Endothelial cell of umbilical vein (primary cell): ENCODE results near the gene GALNT12. TPM values are rescaled to one million over a fixed set of nuclear protein-coding genes. Genes with fewer than 3 reads are reported as not detected.

Experiments used
- BruUV-seq: library from RNA; stranded (reverse); fragments of 400-500 nt; replicated peaks from 2 replicates; lab custom pipeline; 2021; lab: Mats Ljungman, UMichigan
- CTCF ChIA-PET: fragments of 300-600, 350-600 bp; sonication (Branson Sonifier 250); formaldehyde crosslinking; loops from one replicate; lab custom pipeline; 2021; ENCODE audit warnings: antibody characterized with exemption, inconsistent platforms; lab: Charles Lee
- POLR2A ChIA-PET: fragments of 300-600, 350-600 bp; sonication (Branson Sonifier 250); formaldehyde crosslinking; loops from one replicate; lab custom pipeline; 2021; ENCODE audit warnings: antibody characterized with exemption, inconsistent platforms; lab: Charles Lee
- DNase-seq: peaks from one replicate; pipeline ENCODE4 v3.0.0-alpha.2; 2011; ENCODE audit warnings: low read depth, low spot score
- FAIRE-seq: peaks from 2 replicates; lab custom pipeline; 2011; peaks lifted over from hg19 to GRCh38; lab: Jason Lieb, UNC
- H2AFZ ChIP-seq: 2 replicates; pipeline ENCODE4 v1.6.0; 2012; ENCODE audit warnings: low read depth, low read length, control low read depth, inconsistent platforms
- H3K27ac ChIP-seq: 2 replicates; pipeline ENCODE4 v1.5.1; 2011; ENCODE audit warnings: low read depth, mild to moderate bottlenecking, control low read depth, low read length, moderate library complexity; ENCODE audit not compliant: insufficient read depth
- H3K27me3 ChIP-seq, 2 experiments: 2 replicates each; pipeline versions ENCODE4 v1.6.0 to v1.6.1; 2011; ENCODE audit warnings: low read length in 2 of 2, mixed read lengths in 1 of 2; ENCODE audit not compliant: control insufficient read depth in 2 of 2, insufficient read depth in 2 of 2
- H3K36me3 ChIP-seq, 2 experiments: 2 replicates in 1 of 2; 3 replicates in 1 of 2; pipeline ENCODE4 v1.5.1; 2011; ENCODE audit warnings: low read length in 2 of 2, mild to moderate bottlenecking in 1 of 2, moderate library complexity in 1 of 2; ENCODE audit not compliant: control insufficient read depth in 2 of 2, insufficient read depth in 2 of 2; ENCODE audit errors: extremely low read depth in 1 of 2
- H3K4me1 ChIP-seq: 3 replicates; pipeline ENCODE4 v1.5.1; 2011; ENCODE audit warnings: mild to moderate bottlenecking, low read length; ENCODE audit not compliant: control insufficient read depth, insufficient read depth; ENCODE audit errors: extremely low read depth
- H3K4me2 ChIP-seq: 2 replicates; pipeline ENCODE4 v1.6.1; 2011; ENCODE audit warnings: low read length, control low read depth, mixed read lengths; ENCODE audit not compliant: insufficient read depth
- H3K4me3 ChIP-seq, 3 experiments: fragments of 200-600 bp in 1 of 3; sonication (generic), shearing (Covaris generic) in 1 of 3; replicated peaks in 1 of 3; 2 replicates each; pipeline ENCODE4 v1.5.1; 2011 to 2016; ENCODE audit warnings: control low read depth in 3 of 3, low read length in 3 of 3, mild to moderate bottlenecking in 2 of 3, inconsistent platforms in 1 of 3, low read depth in 1 of 3, moderate library complexity in 1 of 3; ENCODE audit not compliant: insufficient read depth in 1 of 3
- H3K79me2 ChIP-seq: 2 replicates; pipeline ENCODE4 v1.6.0; 2012; ENCODE audit warnings: low read length, inconsistent platforms; ENCODE audit not compliant: control insufficient read depth, insufficient read depth
- H3K9ac ChIP-seq: replicated peaks from 2 replicates; pipeline ENCODE3; 2011; ENCODE audit warnings: low read length, control low read depth; ENCODE audit not compliant: insufficient read depth; ENCODE audit errors: extremely low read depth
- H3K9me1 ChIP-seq: replicated peaks from 3 replicates; pipeline ENCODE4 v1.6.0; 2011; ENCODE audit warnings: mild to moderate bottlenecking, low read length; ENCODE audit not compliant: control insufficient read depth, insufficient read depth; ENCODE audit errors: extremely low read depth
- H3K9me3 ChIP-seq: replicated peaks from 2 replicates; pipeline ENCODE4 v1.5.1; 2012; ENCODE audit warnings: low read length, inconsistent platforms; ENCODE audit not compliant: control insufficient read depth, insufficient read depth
- H4K20me1 ChIP-seq: replicated peaks from 2 replicates; pipeline ENCODE3; 2011; ENCODE audit warnings: mild to moderate bottlenecking, low read length; ENCODE audit not compliant: control insufficient read depth, insufficient read depth; ENCODE audit errors: extremely low read depth
- EZH2 ChIP-seq: IDR thresholded peaks from 2 replicates; pipeline ENCODE4 v1.6.1; 2012; ENCODE audit warnings: borderline replicate concordance, low read depth, mild to moderate bottlenecking, moderate library complexity, low read length, inconsistent platforms; ENCODE audit not compliant: severe bottlenecking
- FOS ChIP-seq: IDR thresholded peaks from 2 replicates; pipeline ENCODE4 v1.6.1; 2011; ENCODE audit warnings: mild to moderate bottlenecking, low read length, moderate library complexity, borderline replicate concordance; ENCODE audit not compliant: insufficient read depth
- GATA2 ChIP-seq: IDR thresholded peaks from 2 replicates; pipeline ENCODE4 v1.7.0; 2011; ENCODE audit warnings: low read depth, mild to moderate bottlenecking, moderate library complexity, mixed read lengths, low read length; ENCODE audit not compliant: insufficient read length, insufficient read depth
- JUN ChIP-seq: IDR thresholded peaks from 2 replicates; pipeline ENCODE4 v1.6.1; 2011; ENCODE audit warnings: borderline replicate concordance, low read depth; ENCODE audit not compliant: insufficient read length, insufficient read depth
- MYC ChIP-seq: IDR thresholded peaks from one replicate; pipeline ENCODE4 v1.6.1; 2011; ENCODE audit warnings: mild to moderate bottlenecking, low read depth, low read length
- POLR2A ChIP-seq: IDR thresholded peaks from 2 replicates; pipeline ENCODE4 v1.6.1; 2012; ENCODE audit warnings: low read depth, mild to moderate bottlenecking, control low read depth, low read length
- POLR2AphosphoS5 ChIP-seq: IDR thresholded peaks from 2 replicates; pipeline ENCODE4 v1.6.1; 2012; ENCODE audit warnings: low read depth, mild to moderate bottlenecking, control low read depth, low read length, moderate library complexity; ENCODE audit not compliant: insufficient read depth
- dilution Hi-C: fragments of 300-500 bp; cut with MboI; formaldehyde crosslinking; loops from one replicate; pipeline ENCODE4 v1.15.0; 2019; ENCODE audit warnings: low sequenced_read_pairs; ENCODE audit not compliant: extremely low pct_ligation_motif_present
- intact Hi-C: fragments of 100-400 bp; cut with micrococcal nuclease; formaldehyde crosslinking; loops from one replicate; pipeline ENCODE4 v1.10.0; 2022
- polyA plus RNA-seq, 4 experiments: library from polyadenylated mRNA; depleted of rRNA in 3 of 4; stranded (reverse) in 3 of 4; unstranded in 1 of 4; fragments of >200 nt; gene quantifications; 2 replicates each; pipeline versions ENCODE4 v1.2.1 to v1.2.3, GENCODE V29; 2011 to 2012; ENCODE audit warnings: missing spikeins in 1 of 4
- total RNA-seq: library from RNA; stranded (reverse); gene quantifications from 2 replicates; pipeline ENCODE4 v1.2.3, GENCODE V29; 2021
- TF ChIP-seq, protein P1 (sequence below), 2 donors: IDR thresholded peaks; 1 replicate in 1 of 2; 2 replicates in 1 of 2; pipeline ENCODE4 v1.5.1; 2011; ENCODE audit warnings: low read length in 2 of 2, mild to moderate bottlenecking in 2 of 2, moderate library complexity in 2 of 2, control low read depth in 1 of 2, inconsistent platforms in 1 of 2, low read depth in 1 of 2; ENCODE audit not compliant: insufficient read depth in 1 of 2; ENCODE audit errors: extremely low read depth in 1 of 2
- TF ChIP-seq, protein P2 (sequence below): IDR thresholded peaks from 2 replicates; pipeline ENCODE4 v1.6.1; 2011; ENCODE audit not compliant: insufficient read depth, insufficient read length

The GALNT12 gene
- total and polyA plus RNA-seq, 2 donors (not counting 3 experiments of a cell fraction or from before 2014, with no cell fraction given): 0.26 to 0.44 TPM

DNA sequence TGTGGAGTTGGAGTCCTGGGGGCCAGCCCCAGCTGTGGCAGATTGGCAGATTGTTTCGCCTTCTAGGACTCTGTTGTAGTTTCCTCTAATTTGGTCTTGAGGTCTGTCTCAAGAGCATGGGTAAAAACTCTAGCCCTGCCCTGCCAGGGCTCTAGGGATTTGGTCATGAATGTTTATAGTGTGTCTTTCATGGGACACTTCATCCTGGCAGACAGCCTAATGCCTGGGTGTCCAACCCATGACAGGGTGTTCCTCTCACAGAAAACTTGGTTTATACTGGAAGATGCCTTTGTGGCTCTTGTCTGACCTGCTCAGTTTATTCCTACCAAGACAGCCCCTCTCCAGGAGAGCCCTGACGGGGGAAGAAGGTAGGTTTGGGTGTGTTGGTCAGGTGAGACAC is 45.5 kb downstream of the GALNT12 start:
- intact Hi-C loops (no loop called here), dilution Hi-C loops (no loop called here)
- H3K4me1 ChIP-seq: no peaks in the 10 kb centered on the region
- H3K9ac ChIP-seq: no peak overlapping the region
- CTCF ChIA-PET: interaction anchor here (1.6 kb wide), 2 partner anchors 8 to 149 kb away, joined by 4 to 5 read pairs; no protein-coding TSS in a partner anchor
- no peaks in the 10 kb centered on the region for H4K20me1 ChIP-seq
- no peak for FAIRE-seq
- H3K9me1 ChIP-seq: no peaks in the 10 kb centered on the region
- no peak for DNase-seq
- POLR2A ChIA-PET: no interaction called here
- no peak overlapping the region for H2AFZ ChIP-seq
- no peak overlapping the region for H3K4me2 ChIP-seq
- H3K27me3 ChIP-seq: no peaks in the 10 kb centered on the region
- BruUV-seq: no TSS peak
- H3K4me3 ChIP-seq: no peak overlapping the region
- H3K9me3 ChIP-seq: no peaks in the 10 kb centered on the region
- TF ChIP-seq, protein P1, sequence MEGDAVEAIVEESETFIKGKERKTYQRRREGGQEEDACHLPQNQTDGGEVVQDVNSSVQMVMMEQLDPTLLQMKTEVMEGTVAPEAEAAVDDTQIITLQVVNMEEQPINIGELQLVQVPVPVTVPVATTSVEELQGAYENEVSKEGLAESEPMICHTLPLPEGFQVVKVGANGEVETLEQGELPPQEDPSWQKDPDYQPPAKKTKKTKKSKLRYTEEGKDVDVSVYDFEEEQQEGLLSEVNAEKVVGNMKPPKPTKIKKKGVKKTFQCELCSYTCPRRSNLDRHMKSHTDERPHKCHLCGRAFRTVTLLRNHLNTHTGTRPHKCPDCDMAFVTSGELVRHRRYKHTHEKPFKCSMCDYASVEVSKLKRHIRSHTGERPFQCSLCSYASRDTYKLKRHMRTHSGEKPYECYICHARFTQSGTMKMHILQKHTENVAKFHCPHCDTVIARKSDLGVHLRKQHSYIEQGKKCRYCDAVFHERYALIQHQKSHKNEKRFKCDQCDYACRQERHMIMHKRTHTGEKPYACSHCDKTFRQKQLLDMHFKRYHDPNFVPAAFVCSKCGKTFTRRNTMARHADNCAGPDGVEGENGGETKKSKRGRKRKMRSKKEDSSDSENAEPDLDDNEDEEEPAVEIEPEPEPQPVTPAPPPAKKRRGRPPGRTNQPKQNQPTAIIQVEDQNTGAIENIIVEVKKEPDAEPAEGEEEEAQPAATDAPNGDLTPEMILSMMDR (IDR thresholded peaks at IDR 0.05; ENCODE audit: extremely low read depth in 1 of 2, insufficient read depth in 1 of 2, low read depth in 1 of 2, low read length in 2 of 2): no peak
- TF ChIP-seq GATA2 (no peak), POLR2A (no peak), MYC (no peak), POLR2AphosphoS5 (no peak), FOS (no peak), JUN (no peak), EZH2 (no peak)
- TF ChIP-seq, protein P2, sequence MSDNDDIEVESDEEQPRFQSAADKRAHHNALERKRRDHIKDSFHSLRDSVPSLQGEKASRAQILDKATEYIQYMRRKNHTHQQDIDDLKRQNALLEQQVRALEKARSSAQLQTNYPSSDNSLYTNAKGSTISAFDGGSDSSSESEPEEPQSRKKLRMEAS: no peak
- no peaks in the 10 kb centered on the region for H3K79me2 ChIP-seq
- no peaks in the 10 kb centered on the region for H3K36me3 ChIP-seq
- H3K27ac ChIP-seq: no peak overlapping the region
